ENCODE results near the gene EFCAB6.

DNA sequence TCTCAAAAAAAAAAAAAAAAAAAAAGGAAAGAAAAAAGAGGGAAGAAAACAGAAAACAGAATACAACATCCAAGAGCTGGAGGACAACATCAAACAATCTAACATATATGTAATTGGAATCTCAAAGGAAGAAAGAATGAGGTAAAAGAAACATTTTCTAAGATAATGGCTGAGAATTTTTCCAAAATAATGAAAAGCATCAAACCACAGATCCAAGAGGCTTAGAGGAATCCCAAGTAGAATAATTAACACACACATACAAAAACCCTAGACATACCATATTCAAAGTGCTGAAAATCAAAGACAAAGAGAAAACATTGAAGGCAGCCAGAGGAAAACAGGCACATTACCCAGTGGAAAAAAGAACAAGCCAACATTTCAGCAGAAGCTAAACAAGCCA is 45.3 kb upstream of the EFCAB6 start:
- TF ChIP-seq RBBP5 (conservative IDR thresholded peaks at IDR 0.05), result no peak
- no peak for TF ChIP-seq CBX5 (IDR thresholded peaks at IDR 0.05; ENCODE audit: low read depth)
- TF ChIP-seq, protein P1, sequence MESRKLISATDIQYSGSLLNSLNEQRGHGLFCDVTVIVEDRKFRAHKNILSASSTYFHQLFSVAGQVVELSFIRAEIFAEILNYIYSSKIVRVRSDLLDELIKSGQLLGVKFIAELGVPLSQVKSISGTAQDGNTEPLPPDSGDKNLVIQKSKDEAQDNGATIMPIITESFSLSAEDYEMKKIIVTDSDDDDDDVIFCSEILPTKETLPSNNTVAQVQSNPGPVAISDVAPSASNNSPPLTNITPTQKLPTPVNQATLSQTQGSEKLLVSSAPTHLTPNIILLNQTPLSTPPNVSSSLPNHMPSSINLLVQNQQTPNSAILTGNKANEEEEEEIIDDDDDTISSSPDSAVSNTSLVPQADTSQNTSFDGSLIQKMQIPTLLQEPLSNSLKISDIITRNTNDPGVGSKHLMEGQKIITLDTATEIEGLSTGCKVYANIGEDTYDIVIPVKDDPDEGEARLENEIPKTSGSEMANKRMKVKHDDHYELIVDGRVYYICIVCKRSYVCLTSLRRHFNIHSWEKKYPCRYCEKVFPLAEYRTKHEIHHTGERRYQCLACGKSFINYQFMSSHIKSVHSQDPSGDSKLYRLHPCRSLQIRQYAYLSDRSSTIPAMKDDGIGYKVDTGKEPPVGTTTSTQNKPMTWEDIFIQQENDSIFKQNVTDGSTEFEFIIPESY (IDR thresholded peaks at IDR 0.05), result no peak
- TF ChIP-seq EZH2 (IDR thresholded peaks at IDR 0.05; ENCODE audit: borderline replicate concordance, control insufficient read depth, low read depth, low read length), result no peak
- TF ChIP-seq FOXK2 (IDR thresholded peaks at IDR 0.05), result no peak
- TF ChIP-seq RB1 (IDR thresholded peaks at IDR 0.05; ENCODE audit: borderline replicate concordance), result no peak

Data from GM12878 (cell line).